Gastrocnemius medialis (tissue), 4 donors: ENCODE measurements around the gene FJX1. TPM values are rescaled to one million over a fixed set of nuclear protein-coding genes. Genes with fewer than 3 reads are reported as not detected.

Experiments used
- ATAC-seq, 2 donors: fragments of 150-250 bp; one replicate each; pipeline ENCODE4 v1.9.1; 2016
- DNase-seq, 2 donors: peaks; one replicate each; pipeline ENCODE4 v3.0.0-alpha.2; 2019
- H3K27ac ChIP-seq, 4 donors: fragments of 200-600 bp; sonication (generic); 1 replicate in 1 of 4; 2 replicates in 3 of 4; pipeline ENCODE4 v1.5.1; 2016 to 2018; ENCODE audit warnings: mild to moderate bottlenecking in 2 of 4, moderate library complexity in 1 of 4
- H3K27me3 ChIP-seq, 3 donors: fragments of 200-600 bp; sonication (generic) in 2 of 3; 1 replicate in 1 of 3; 2 replicates in 2 of 3; pipeline versions ENCODE4 v1.5.1 to v1.6.0; 2016 to 2019; ENCODE audit warnings: mild to moderate bottlenecking in 1 of 3, moderate library complexity in 1 of 3
- H3K36me3 ChIP-seq, 2 donors: fragments of 200-600 bp; sonication (generic) in 1 of 2; one replicate each; pipeline ENCODE4 v1.5.1; 2017 to 2018
- H3K4me1 ChIP-seq, 2 donors: fragments of 200-600 bp; sonication (generic) in 1 of 2; one replicate each; pipeline ENCODE4 v1.5.1; 2016 to 2017; ENCODE audit warnings: mild to moderate bottlenecking in 2 of 2
- H3K4me3 ChIP-seq, 4 donors: fragments of 200-600 bp; sonication (generic) in 3 of 4; 1 replicate in 1 of 4; 2 replicates in 3 of 4; pipeline ENCODE4 v1.5.1; 2016 to 2019; ENCODE audit warnings: mild to moderate bottlenecking in 2 of 4
- H3K9me3 ChIP-seq, 3 donors: fragments of 200-600 bp; sonication (generic) in 2 of 3; 1 replicate in 1 of 3; 2 replicates in 2 of 3; pipeline ENCODE4 v1.5.1; 2016 to 2019
- CTCF ChIP-seq, 5 experiments: fragments of 450-650 bp in 3 of 5; fragments of 200-600 bp in 2 of 5; sonication (generic) in 2 of 5; IDR thresholded peaks in 4 of 5; conservative IDR thresholded peaks in 1 of 5; 1 replicate in 4 of 5; 2 replicates in 1 of 5; pipeline ENCODE4 v1.5.1; 2016 to 2019; ENCODE audit warnings: antibody characterized with exemption in 5 of 5, mild to moderate bottlenecking in 3 of 5, moderate library complexity in 3 of 5
- POLR2A ChIP-seq, 2 donors: fragments of 450-650 bp; IDR thresholded peaks; one replicate each; pipeline ENCODE4 v1.6.1; 2017; ENCODE audit warnings: antibody characterized with exemption in 2 of 2, mild to moderate bottlenecking in 2 of 2, moderate library complexity in 2 of 2
- in situ Hi-C, 4 donors: fragments of 200-750 bp; cut with MboI; loops; one replicate each; pipeline versions ENCODE4 v1.15.0 to v1.8.0; 2017; ENCODE audit warnings: low sequenced_read_pairs in 4 of 4
- intact Hi-C: fragments of 100-400 bp; cut with DNase I; formaldehyde crosslinking; loops from one replicate; pipeline ENCODE4 v1.15.1; 2023; ENCODE audit warnings: low total_unique reads
- total RNA-seq, 4 donors: library from RNA; depleted of rRNA; stranded (reverse); fragments of >200 nt; gene quantifications; one replicate each; pipeline versions ENCODE4 v1.1.0 to v1.2.3, GENCODE V29; 2016

FJX1 gene
- total RNA-seq, 4 donors from 2014 or later = 1.5 to 10.8 (median 2.0) TPM

GRCh38 chr11:35608502-35608901 lies 9.8 kb upstream of the FJX1 start:
- peaks cover 0 to 8% (median 7%) of the 10 kb centered on the region in 3 donors for H3K27me3 ChIP-seq
- TF ChIP-seq POLR2A (IDR thresholded peaks at IDR 0.05) (no peak), CTCF (IDR thresholded peaks at IDR 0.05 in 4 of 5, conservative IDR thresholded peaks at IDR 0.05 in 1 of 5) (no peak)
- H3K4me1 ChIP-seq = no peaks in the 10 kb centered on the region
- ATAC-seq (no peak), DNase-seq (no peak)
- no peak overlapping the region for H3K4me3 ChIP-seq
- in situ Hi-C loops = loop anchor here in 3 of 4 donors (25.0 kb wide), 2 partner anchors 529 to 879 kb away; no protein-coding TSS in a partner anchor
- no peaks in the 10 kb centered on the region for H3K9me3 ChIP-seq
- intact Hi-C loops = no loop called here
- H3K36me3 ChIP-seq = no peaks in the 10 kb centered on the region
- H3K27ac ChIP-seq = no peak overlapping the region

GRCh38 chr11:35609656-35610055 lies 8.6 kb upstream of the FJX1 start:
- intact Hi-C loops (loop anchor here (10.0 kb wide), 1 partner anchor 455 kb away; no protein-coding TSS in a partner anchor), in situ Hi-C loops (loop anchor here (5.0 to 25.0 kb wide), 8 partner anchors 213 to 878 kb away; no protein-coding TSS in a partner anchor)
- DNase-seq (no peak), ATAC-seq (no peak)
- no peaks in the 10 kb centered on the region for H3K36me3 ChIP-seq
- no peaks in the 10 kb centered on the region for H3K4me1 ChIP-seq
- no peak for TF ChIP-seq CTCF (IDR thresholded peaks at IDR 0.05 in 4 of 5, conservative IDR thresholded peaks at IDR 0.05 in 1 of 5)
- TF ChIP-seq POLR2A (IDR thresholded peaks at IDR 0.05) = no peak
- H3K4me3 ChIP-seq = no peak overlapping the region
- no peaks in the 10 kb centered on the region for H3K9me3 ChIP-seq
- H3K27me3 ChIP-seq = peaks cover 0 to 8% (median 7%) of the 10 kb centered on the region in 3 donors
- H3K27ac ChIP-seq = no peak overlapping the region

- TF ChIP-seq CTCF (IDR thresholded peaks at IDR 0.05 in 4 of 5, conservative IDR thresholded peaks at IDR 0.05 in 1 of 5) (no peak), POLR2A (IDR thresholded peaks at IDR 0.05) (no peak)
- Histone ChIP-seq H3K27ac (no peak overlapping the region), H3K36me3 (no peaks in the 10 kb centered on the region), H3K9me3 (no peaks in the 10 kb centered on the region), H3K4me1 (no peaks in the 10 kb centered on the region), H3K27me3 (peaks cover 0 to 7% (median 4%) of the 10 kb centered on the region in 3 donors), H3K4me3 (no peak overlapping the region)
- intact Hi-C loops (loop anchor here (10.0 kb wide), 1 partner anchor 454 kb away; no protein-coding TSS in a partner anchor), in situ Hi-C loops (loop anchor here (5.0 to 25.0 kb wide), 8 partner anchors 212 to 877 kb away; no protein-coding TSS in a partner anchor)
- no peak for ATAC-seq
- DNase-seq = no peak
Measured at GRCh38 chr11:35610631-35611030, 7.6 kb upstream of the FJX1 start.

GRCh38 chr11:35611741-35612140 lies 6.5 kb upstream of the FJX1 start:
- TF ChIP-seq CTCF (IDR thresholded peaks at IDR 0.05 in 4 of 5, conservative IDR thresholded peaks at IDR 0.05 in 1 of 5) (no peak), POLR2A (IDR thresholded peaks at IDR 0.05) (no peak)
- Histone ChIP-seq H3K27ac (no peak overlapping the region), H3K27me3 (peaks cover 0 to 7% (median 0%) of the 10 kb centered on the region in 3 donors), H3K36me3 (no peaks in the 10 kb centered on the region), H3K4me3 (no peak overlapping the region), H3K9me3 (no peaks in the 10 kb centered on the region), H3K4me1 (no peaks in the 10 kb centered on the region)
- intact Hi-C loops = loop anchor here (10.0 kb wide), 1 partner anchor 453 kb away; no protein-coding TSS in a partner anchor
- no peak for DNase-seq
- ATAC-seq = no peak
- in situ Hi-C loops = loop anchor here (5.0 to 25.0 kb wide), 8 partner anchors 211 to 876 kb away; no protein-coding TSS in a partner anchor
